Activated CD8-positive, alpha-beta memory T cell treated with anti-CD3 and anti-CD28 coated beads for 1 hour (primary cell): ENCODE results near the gene ZNF484.
"Not testable (repeated sequence)": the region's sequence is repeated elsewhere in the genome, so short reads cannot be mapped to it uniquely, and the experiment has no call there.

Experiments used
- DNase-seq, 2 donors: peaks; one replicate each; pipeline ENCODE4 v3.0.0-alpha.2; 2020; ENCODE audit warnings: low read depth in 1 of 2; ENCODE audit errors: extremely low read depth in 1 of 2

ZNF484 gene

DNA sequence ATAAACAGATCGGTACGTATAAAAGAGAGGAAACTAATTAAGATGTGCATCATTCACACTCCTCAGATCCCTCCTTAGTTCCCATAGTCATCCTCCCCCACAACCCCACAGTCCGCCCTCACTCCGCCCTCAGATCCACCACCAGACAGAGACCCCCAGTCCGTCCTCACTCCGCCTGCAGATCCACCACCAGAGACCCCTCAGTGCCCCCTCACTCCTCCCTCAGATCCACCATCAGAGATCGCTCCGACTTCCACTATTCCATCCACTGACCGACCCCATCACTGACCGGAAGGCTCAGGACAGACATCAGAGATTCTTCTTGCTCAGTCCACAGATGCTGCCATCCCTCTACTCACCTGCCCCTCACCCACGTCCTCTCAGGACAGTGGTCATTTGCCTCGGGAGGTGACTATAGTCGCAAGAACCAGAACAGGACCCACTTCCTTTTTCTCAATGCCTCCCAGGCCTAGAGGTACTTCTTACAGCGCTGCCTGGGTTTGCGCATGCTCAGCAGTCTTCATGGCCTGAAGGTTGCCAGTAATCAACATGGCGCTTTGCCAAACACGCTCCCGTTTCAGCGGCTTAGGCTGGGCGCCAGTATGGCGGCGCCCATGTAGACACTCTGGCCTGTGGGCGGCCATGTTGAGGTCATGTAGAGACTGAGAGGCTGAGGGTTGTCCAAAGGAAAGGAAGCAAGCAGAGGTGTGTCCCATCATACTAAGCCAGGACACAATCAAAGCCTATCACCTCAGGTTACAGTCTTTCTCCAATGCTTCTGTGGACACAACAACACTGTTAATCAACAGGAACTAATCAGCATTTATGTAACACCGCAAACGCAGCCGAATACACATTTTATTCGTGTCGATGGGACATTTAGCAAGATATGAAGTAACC, at the start of gene ZNF484:
Gene ZNF484, minus strand, starts transcription at position 508 of the 900 bp plus-strand sequence. CDS start 3,009 bp downstream, outside the sequence.
- DNase-seq: peak; percentile 94 to 99

DNA sequence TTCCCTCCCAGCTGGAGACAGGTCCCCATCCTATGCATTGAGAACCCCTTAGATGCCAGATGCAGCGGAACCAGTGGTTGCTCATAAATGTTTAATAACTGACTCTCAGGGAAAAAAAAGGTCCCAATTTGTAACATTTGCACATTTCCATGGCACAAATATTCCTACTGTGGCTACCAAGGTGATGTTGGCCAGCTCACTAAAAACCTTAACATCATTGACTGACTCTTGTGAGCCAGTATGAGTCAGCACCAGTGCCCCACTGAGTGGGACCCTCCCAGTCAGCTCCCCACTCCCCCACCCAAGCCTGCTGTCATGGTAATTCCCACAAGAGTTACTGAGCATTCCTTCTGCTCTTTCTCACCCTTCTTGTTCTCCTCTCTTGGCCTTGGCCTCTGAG, 42.6 kb upstream of the ZNF484 start:
- DNase-seq: no peak

DNA sequence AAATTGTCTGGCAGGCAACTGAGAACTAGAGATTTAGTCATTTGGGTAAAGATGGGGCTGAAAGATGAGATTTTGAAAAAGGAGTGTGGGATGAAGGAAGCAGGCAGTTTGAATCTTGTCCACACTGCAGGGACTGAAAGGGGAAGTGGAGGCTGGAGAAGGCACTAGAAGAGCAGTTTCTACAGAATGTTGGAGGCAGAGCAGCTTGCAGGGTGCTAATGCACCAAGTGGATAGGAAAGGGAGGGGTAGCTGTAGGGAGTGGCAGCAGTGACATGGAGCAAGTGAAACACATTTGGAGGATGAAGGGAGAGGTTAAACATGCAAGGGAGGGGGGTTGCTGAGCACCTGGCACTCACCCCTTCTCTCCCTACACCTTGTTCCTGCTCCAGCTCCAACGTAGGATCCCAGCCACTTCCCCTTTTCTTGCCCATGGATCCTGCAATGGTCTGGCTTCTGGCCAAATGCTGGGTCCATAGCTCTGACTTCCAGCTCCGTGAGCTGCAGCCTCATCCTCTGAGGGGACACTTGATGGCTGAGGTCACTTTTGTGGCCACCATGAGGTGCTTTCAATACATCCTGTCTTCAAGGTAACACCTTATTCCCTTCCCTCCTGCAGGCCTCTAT, 39.5 kb upstream of the ZNF484 start:
- no peak for DNase-seq

DNA sequence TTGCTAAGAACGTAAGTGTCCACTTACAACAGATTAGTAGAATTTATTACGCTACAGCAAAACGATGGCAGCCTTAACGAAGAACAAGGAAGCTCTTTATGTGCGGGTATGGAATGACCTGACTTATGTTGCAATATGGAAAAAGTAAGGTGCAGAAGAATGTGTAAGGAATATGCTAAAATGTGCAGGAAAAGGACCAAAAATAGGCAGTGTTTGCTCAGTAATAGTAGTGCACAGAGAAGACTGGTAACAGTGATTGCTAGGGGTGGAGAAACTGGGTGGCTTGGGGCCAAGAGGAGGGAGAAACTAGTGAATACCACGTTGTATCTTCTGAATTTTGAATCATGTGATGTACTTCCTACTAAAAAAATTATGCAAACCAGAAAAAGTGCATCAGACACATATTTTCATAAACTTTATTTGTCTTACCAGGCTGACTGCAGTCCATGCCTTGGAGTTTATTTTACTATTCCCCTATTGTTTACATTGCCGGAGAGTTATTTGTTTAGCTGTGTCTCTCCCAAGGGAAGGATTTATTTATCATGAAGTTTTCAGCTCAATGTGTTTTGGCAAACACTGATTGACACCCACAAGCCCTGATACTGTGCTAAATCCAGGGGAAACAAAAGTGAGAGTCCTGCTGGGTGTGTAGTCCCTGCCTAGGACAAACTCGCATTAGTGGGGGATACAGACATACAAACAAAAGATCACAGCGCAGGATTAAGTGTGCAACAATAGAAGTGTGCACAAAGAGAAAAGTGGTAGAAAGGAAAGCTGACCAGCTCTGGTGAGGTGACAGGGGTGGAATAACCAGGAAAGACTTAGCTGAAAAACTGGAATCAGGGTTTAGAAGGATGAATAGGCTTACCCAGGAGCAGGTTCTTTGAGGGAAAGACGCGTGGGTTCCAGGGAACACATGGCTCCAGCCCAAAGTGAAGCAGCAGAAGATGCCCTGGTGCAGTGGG, 34.0 kb upstream of the ZNF484 start:
- DNase-seq: no peak

DNA sequence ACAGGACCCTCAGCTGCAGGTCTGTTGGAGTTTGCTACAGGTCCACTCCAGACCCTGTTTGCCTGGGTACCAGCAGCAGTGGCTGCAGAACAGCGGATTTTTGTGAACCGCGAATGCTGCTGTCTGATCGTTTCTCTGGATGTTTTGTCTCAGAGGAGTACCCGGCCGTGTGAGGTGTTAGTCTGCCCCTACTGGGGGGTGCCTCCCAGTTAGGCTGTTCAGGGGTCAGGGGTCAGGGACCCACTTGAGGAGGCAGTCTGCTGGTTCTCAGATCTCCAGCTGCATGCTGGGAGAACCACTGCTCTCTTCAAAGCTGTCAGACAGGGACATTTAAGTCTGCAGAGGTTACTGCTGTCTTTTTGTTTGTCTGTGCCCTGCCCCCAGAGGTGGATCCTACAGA, 27.3 kb upstream of the ZNF484 start:
- DNase-seq: not testable (repeated sequence)

DNA sequence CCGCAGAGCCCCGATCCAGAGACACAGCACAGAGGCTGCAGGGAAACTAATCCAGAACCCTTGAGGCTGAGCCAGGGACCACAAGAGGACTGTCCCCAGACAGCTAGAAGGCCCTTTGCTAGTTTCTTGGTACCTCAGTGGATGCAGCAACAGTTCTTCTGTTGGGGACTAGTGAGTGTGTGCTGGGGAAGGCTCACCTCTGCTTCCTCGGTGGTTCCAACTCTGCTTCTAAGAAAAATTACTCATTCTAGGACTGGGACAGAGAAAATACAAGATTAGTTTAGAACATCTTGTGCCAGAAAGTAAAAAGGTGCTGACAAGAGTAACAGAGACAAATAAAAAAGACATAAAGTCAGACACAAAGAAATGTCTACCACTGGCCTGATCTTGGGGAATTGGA, 19.5 kb upstream of the ZNF484 start:
- DNase-seq: no peak

DNA sequence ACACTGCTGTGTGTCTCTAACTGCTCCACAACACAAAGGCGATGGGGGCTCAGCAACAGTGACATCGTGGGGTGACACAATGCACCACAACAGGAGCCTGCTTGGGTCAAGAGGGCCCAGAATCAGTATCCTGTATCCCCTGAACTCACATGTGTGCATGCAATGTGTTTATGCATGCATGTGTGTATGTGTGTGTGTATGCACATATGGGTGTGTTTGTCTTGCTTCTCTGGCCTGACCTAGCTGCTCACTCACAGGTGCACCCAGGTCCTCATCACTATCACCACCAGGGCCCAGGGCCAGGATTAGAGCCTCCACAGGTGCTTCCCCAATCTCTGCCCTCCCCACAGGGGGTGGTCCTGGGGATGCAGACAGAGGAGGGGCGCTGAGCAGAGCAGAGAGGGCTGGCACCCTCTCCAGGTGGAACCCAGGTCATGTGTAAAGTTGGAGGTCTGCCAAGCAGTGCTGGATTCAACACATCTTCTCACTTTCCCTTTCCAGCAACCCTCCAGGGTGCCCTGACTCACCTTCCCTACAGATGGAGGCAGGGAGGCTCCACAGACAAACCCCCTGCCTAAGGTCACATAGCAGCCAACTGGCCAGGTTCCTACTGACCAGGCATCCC, 18.1 kb upstream of the ZNF484 start:
- DNase-seq: no peak

DNA sequence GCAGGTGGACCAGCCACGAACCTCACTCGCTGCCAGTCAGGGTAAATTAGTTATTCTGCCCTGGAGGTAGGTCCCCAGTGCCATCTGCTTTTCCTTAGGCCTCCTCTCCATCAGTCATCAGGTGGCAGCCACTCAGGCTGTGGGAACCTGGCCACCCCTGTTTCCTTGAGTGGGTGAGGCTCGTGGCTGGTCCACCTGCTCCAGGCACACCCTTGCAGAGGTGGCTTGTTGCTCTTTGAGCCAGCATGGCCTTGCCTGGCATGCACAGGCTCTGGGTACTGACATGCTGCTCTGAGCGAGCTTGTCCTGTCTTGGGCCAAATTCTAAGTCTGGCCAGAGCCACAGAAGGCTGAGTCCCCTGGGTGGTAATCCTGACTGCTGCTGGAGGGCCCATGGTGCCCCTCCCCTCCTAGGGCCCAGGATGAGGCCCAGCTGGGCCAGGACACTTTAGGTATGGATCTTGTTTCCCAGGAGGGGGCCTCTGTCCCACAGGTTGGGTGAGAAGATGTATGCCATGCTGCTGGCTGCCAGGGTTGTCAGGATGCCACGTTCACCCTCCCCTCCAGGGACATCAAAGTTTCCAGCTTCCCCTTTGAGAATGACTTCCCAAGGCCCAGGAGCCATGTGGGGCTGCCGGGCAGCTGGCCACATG, 17.0 kb upstream of the ZNF484 start:
- DNase-seq: no peak

DNA sequence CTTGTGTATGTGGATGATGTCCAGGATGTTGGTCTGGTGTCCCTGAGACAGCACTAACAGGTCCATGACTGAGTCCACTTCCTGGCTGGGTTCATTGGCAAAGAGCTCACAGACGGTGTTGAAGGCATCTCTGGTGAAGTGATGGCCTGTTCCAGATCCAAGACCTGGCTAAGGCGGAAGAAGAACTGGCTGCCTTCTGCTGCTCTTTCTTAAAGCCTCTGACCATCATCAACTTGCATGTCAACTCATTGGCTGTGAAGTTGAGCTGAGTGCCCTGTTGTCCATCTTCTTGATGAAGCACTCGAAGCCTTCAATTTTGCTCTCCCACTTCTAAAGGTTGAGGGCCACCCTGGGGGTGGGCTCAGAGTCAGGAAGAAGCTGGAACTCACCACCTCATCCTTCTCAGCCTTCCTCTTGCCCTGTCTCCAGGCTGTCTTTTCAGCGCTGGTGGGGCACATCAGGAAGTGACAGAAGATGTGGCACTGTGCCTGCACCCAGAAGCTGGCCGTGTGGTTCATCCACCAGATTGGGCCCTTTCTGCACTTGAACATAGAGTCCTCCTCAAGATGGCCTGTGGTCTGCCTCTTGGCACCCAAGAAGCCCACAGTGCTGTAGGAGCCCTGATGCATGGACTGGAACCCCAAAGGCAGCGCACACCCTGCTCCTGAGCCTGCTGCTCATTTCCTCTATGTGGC, 16.2 kb upstream of the ZNF484 start:
- not testable (repeated sequence) for DNase-seq

DNA sequence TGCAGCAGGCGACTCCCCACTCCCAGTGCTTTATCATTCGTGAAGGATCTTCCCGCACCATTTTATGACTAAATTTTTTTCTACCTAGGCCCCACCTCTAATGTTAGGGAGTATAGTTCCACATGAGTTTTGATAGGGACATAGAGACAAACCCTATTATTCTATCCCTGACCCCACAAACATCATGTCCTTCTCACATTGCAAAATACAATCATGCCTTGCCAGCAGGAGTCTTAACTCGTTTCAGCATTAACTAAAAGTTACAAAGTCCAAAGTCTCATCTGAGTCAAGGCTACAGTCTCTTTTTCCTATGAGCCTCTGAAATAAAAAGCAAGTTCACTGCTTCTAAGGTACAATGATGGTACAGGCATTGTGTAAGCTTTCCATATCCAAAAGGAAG, 14.4 kb upstream of the ZNF484 start:
- not testable (repeated sequence) for DNase-seq

DNA sequence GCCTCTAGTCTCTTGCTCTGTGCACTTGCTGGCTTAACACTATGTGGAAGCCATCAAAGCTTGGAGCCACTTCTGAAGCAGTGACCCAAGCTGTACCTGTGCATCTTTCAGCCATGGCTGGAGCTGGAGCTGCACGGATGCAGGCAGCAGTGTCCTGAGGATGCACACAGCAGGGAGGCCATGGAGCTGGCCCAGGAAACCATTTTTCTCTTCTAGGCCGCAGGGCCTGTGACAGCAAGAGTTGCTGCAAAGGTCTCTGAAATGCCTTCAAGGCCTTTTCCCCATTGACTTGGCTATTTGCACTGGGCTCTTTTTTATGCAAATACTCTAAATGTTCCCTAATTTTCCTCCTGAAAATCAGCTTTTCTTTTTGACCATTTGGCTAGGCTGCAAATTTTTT, 12.9 kb upstream of the ZNF484 start:
- no peak for DNase-seq

DNA sequence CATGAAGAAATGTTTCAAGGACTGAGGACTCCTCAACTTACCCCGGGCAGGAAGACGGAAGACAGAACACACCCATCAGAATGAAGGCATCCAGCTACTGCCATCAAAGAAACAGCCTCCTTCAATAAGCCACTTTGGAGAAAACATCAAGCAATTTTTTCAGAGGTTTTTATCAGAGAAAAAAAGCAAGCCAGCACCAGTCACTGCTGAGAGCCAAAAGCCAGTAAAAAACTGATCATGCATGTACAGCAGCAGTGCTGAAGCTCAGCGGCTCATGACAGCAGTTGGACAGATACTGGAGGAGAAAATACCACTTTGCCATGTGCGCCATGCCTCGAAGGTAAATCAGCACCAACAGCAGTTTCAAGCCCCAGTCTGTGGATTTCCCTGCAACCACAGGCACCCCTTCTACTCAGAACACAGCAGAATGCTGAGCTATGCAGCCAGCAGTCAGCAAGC, 10.1 kb upstream of the ZNF484 start:
- DNase-seq: no peak

DNA sequence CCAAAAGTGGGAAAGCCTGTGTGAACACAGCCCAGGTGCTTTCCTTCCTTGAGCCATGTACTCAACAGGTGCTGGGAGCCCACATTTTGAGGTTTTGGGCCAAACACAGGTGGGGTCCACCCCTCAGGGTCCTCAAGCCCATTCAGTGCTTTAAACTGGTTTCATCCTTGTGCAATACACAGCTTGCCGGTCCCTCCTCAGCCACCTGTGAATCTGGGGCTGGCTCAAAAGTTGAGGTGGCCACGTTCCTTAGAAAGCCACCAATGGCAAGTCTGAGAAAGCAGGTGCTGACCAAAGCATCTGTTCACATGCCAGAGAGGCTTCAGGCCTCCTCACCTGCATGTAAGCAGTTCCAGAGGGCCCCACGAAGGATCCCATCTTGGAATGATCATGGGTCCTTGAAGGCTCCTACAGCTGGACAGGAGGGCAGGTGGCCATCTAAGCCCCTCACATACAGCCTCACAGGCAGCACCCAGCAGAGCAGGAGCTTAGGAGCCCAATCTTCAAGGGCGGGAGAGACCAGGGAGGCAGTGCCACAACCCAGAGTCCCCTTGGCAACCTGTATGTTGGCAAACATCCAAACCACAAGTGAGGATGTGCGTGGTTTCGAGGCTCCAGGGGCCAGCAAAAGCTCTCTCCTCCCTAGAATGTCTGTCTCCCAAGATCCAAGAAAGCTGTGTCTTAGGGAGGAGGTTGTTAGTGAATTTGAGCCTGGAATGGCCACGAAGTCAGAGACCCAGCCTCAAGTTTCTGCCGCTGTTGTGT, 9.2 kb upstream of the ZNF484 start:
- not testable (repeated sequence) for DNase-seq

DNA sequence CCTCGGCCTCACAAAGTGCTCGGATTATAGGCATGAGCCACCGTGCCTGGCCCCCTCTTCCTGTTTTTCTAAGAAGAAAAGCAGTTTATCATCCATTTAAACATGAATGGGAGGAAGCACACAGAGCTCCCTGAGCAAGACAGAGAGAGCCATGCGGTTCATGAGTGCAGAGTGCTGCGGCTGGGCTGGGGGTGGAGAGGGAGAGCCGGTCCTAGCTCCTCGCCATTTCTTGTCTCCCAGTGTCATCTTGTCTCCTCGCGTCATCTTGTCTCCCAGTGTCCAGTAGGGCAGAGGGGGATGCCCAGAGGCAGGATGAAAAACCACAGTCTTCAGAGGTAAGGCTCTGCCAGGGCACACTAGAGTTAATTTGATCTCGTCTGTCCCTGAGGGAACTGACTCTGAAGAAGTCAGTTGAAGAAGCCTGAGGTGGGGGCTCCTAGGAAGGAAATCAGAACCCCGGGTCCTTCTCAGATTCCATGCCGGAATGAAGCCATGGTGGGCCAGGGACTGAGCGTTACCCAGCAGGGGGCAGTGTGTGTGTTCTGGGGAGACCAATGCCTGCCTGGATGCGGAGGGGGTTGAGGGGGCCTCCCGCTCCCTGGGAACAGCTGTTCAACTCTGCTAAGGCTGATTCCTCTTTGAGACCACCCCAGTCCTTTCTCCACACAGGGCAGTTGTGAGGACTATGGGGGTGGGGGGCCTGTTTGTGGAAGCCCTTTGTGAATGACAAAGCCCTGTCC, 6.0 kb upstream of the ZNF484 start:
- DNase-seq: not testable (repeated sequence)

DNA sequence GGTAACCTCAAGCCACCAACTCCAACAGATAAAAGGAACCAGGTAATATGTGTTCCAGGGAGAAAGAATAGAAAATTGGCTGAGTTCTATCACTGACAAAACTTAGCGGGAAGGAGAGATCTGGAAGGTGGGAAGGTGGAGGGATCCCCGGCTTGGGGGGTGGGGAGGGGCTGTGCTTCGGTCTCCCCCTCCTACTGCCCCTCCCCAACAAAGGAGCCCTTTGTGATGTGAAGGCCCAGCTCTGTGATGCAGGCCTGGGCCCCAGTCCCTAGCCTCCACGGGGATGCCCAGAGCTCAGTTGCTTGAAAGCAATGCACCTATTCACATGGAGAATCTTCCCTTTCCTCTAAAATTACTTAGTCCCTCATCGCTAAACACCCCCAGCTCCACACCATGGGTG, 4.4 kb upstream of the ZNF484 start:
- DNase-seq: no peak

DNA sequence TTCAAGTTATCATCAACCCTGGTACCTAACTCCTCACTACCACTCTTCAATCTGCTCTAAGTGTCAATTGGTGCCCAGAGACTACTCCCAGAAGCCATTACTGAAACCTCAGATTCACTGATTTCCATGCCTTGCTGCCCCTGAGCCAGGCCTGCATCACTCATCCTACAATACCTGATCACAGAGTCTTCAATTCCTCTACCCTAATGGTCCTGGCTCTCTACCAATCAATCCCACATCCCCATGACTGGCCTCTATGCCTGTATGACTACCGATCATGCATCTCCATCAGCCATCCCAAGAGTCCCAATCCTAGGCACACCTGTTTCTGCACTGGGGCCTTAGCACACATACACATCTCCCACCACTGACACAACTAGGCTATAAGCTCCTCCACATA, 2.5 kb downstream of the ZNF484 start:
- no peak for DNase-seq

DNA sequence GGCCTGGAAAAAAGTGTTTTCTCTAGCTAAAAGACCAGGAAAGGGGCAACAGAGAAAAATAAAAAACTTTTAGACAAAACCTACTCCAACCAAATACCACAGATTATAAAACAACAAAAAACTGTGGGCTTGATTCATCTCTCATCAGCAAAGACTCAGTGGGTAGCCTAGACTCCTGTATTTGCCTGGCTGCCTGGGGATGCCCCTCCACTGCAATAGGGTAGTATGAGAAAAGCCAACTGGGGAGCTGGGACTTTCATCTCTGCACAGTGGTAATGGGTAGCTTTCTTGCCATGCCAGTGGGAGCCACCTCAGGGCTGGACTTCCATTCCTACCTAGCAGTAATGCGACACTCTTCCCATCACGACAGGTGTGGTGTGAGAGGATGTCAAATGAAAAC, 7.5 kb downstream of the ZNF484 start:
- no peak for DNase-seq

DNA sequence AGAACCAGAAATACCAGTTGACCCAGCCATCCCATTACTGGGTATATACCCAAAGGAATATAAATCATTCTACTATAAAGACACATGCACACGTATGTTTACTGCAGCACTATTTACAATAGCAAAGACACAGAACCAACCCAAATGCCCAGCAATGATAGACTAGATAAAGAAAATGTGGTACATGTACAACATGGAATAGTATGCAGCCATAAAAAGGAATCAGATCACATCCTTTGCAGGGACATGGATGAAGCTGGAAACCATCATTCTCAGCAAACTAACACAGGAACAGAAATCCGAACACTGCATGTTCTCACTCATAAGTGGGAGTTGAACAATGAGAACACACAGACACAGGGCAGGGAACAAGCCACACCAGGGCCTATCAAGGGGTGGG, 11.2 kb downstream of the ZNF484 start:
- not testable (repeated sequence) for DNase-seq
